HG02981 (cell line): ENCODE data around the gene ZNF366.
A peak's percentile ranks its signal among the peaks of the same experiment; 100 is the strongest.

Experiments used
- ATAC-seq: cut with Tn5 transposase; IDR thresholded peaks from one replicate; pipeline ENCODE4 v1.9.1; 2021; ENCODE audit warnings: mild to moderate bottlenecking, moderate library complexity; ENCODE audit not compliant: unreplicated experiment

ZNF366 gene

GRCh38 chr5:72519111-72519510 lies 11.9 kb upstream of the ZNF366 start:
- ATAC-seq, result no peak

- ATAC-seq, result no peak
These were observed 10.9 kb upstream of the ZNF366 start for GRCh38 chr5:72518001-72518683.

GRCh38 chr5:72516916-72517315 lies 9.7 kb upstream of the ZNF366 start:
- no peak for ATAC-seq

GRCh38 chr5:72515211-72515610 lies 8.0 kb upstream of the ZNF366 start:
- ATAC-seq, result no peak

- ATAC-seq, result no peak
These were observed 5.3 kb upstream of the ZNF366 start for GRCh38 chr5:72512593-72512860.

- ATAC-seq, result no peak
These were observed 4.8 kb upstream of the ZNF366 start for GRCh38 chr5:72511774-72512592.

- no peak for ATAC-seq
These were observed 4.2 kb upstream of the ZNF366 start for GRCh38 chr5:72511366-72511765.

GRCh38 chr5:72510610-72511181 lies 3.5 kb upstream of the ZNF366 start:
- no peak for ATAC-seq

GRCh38 chr5:72509401-72509800 lies 2.2 kb upstream of the ZNF366 start:
- no peak for ATAC-seq

GRCh38 chr5:72508241-72509170 lies 1.3 kb upstream of the ZNF366 start:
- ATAC-seq, result peak; percentile 94

GRCh38 chr5:72507907-72508238 lies 663 bp upstream of the ZNF366 start:
- no peak for ATAC-seq

- ATAC-seq, result no peak
These were observed 1.1 kb downstream of the ZNF366 start for GRCh38 chr5:72506158-72506549.

- ATAC-seq, result no peak
These were observed 1.6 kb downstream of the ZNF366 start for GRCh38 chr5:72505539-72506157.

- ATAC-seq, result no peak
These were observed 2.2 kb downstream of the ZNF366 start for GRCh38 chr5:72505016-72505415.

- ATAC-seq, result no peak
These were observed 3.2 kb downstream of the ZNF366 start for GRCh38 chr5:72503888-72504491.

GRCh38 chr5:72501488-72501887 lies 5.7 kb downstream of the ZNF366 start:
- no peak for ATAC-seq

- no peak for ATAC-seq
These were observed 7.5 kb downstream of the ZNF366 start for GRCh38 chr5:72499730-72500129.

GRCh38 chr5:72499090-72499489 lies 8.1 kb downstream of the ZNF366 start:
- ATAC-seq, result no peak

GRCh38 chr5:72498284-72498683 lies 8.9 kb downstream of the ZNF366 start:
- no peak for ATAC-seq

- no peak for ATAC-seq
These were observed 9.4 kb downstream of the ZNF366 start for GRCh38 chr5:72497823-72498222.

- no peak for ATAC-seq
These were observed 11.8 kb downstream of the ZNF366 start for GRCh38 chr5:72495410-72495809.
